ENCODE data around the gene ZFP36. TPM values are rescaled to one million over a fixed set of nuclear protein-coding genes. Genes with fewer than 3 reads are reported as not detected.

ZFP36 gene
- total RNA-seq, 1 donor from 2014 or later: 46.3 TPM

GRCh38 chr19:39433480-39434079 lies 26.9 kb downstream of the ZFP36 start:
- no peak for TF ChIP-seq CTCF (IDR thresholded peaks at IDR 0.05)
- no peaks in the 10 kb centered on the region for H3K27me3 Mint-ChIP-seq (ENCODE audit: low read depth)
- H3K4me1 Mint-ChIP-seq (ENCODE audit: low read depth): peaks cover 50% of the 10 kb centered on the region
- H3K27ac Mint-ChIP-seq (ENCODE audit: unreplicated experiment): peak overlapping the region; percentile 49
- H3K9me3 Mint-ChIP-seq (ENCODE audit: low read depth): no peaks in the 10 kb centered on the region
- H3K36me3 Mint-ChIP-seq (ENCODE audit: low read depth): peaks cover 15% of the 10 kb centered on the region
- H3K4me3 Mint-ChIP-seq (ENCODE audit: unreplicated experiment): peak overlapping the region; percentile 35
- no peak for DNase-seq (ENCODE audit: low spot score)

- DNase-seq (ENCODE audit: low spot score): no peak
- peaks cover 15% of the 10 kb centered on the region for H3K36me3 Mint-ChIP-seq (ENCODE audit: low read depth)
- peaks cover 44% of the 10 kb centered on the region for H3K4me1 Mint-ChIP-seq (ENCODE audit: low read depth)
- peak overlapping the region; percentile 98 for H3K27ac Mint-ChIP-seq (ENCODE audit: unreplicated experiment)
- H3K9me3 Mint-ChIP-seq (ENCODE audit: low read depth): no peaks in the 10 kb centered on the region
- H3K27me3 Mint-ChIP-seq (ENCODE audit: low read depth): no peaks in the 10 kb centered on the region
- H3K4me3 Mint-ChIP-seq (ENCODE audit: unreplicated experiment): peak overlapping the region; percentile 100
- no peak for TF ChIP-seq CTCF (IDR thresholded peaks at IDR 0.05)
These were observed 27.8 kb downstream of the ZFP36 start for GRCh38 chr19:39434123-39435076.

GRCh38 chr19:39435499-39436349 lies 29.1 kb downstream of the ZFP36 start, which contains the start of gene RPS16:
Gene RPS16 (minus strand): TSS chr19:39435949. CDS start chr19:39435895, 54 bp downstream.
- peak within 1 kb of the TSS; percentile 98 for H3K27ac Mint-ChIP-seq (ENCODE audit: unreplicated experiment)
- peaks cover 45% of the 10 kb centered on the region for H3K4me1 Mint-ChIP-seq (ENCODE audit: low read depth)
- peak; percentile 18 for TF ChIP-seq CTCF (IDR thresholded peaks at IDR 0.05)

DNA sequence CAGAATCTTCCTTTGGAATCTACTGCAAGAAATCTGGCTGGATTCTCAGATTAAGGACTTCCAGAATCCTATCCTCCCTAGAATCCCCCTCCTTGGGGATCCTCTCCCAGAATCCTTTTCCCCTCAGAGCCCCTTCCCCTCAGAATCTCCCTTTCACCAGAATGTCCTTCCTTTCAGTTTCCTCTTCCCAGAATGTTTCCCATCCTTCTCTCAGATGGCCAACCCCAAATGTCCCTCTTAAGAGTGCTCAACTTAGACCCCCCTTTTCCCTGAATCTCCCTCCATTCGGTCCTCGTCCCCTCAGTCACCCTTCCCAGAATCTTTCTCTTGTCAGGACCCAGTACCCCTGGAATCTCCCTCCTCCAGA lies 29.7 kb downstream of the ZFP36 start:
- DNase-seq (ENCODE audit: low spot score): no peak
- Mint-ChIP-seq H3K4me1 (ENCODE audit: low read depth) (peaks cover 41% of the 10 kb centered on the region), H3K36me3 (ENCODE audit: low read depth) (peaks cover 15% of the 10 kb centered on the region)

More at GRCh38 chr19:39435499-39436349, 29.1 kb downstream of the ZFP36 start, which contains the start of gene RPS16:
- H3K9me3 Mint-ChIP-seq (ENCODE audit: low read depth): no peaks in the 10 kb centered on the region
- H3K27me3 Mint-ChIP-seq (ENCODE audit: low read depth): no peaks in the 10 kb centered on the region
- H3K36me3 Mint-ChIP-seq (ENCODE audit: low read depth): peaks cover 15% of the 10 kb centered on the region
- peak within 1 kb of the TSS; percentile 100 for H3K4me3 Mint-ChIP-seq (ENCODE audit: unreplicated experiment)
- peak; percentile 100 for DNase-seq (ENCODE audit: low spot score)

More for the DNA sequence above, 29.7 kb downstream of the ZFP36 start:
- H3K9me3 Mint-ChIP-seq (ENCODE audit: low read depth): no peaks in the 10 kb centered on the region
- no peak for TF ChIP-seq CTCF (IDR thresholded peaks at IDR 0.05)
- H3K27me3 Mint-ChIP-seq (ENCODE audit: low read depth): no peaks in the 10 kb centered on the region
- H3K27ac Mint-ChIP-seq (ENCODE audit: unreplicated experiment): peak overlapping the region; percentile 98
- H3K4me3 Mint-ChIP-seq (ENCODE audit: unreplicated experiment): peak overlapping the region; percentile 100
